ENCODE measurements around the gene BLID. TPM values are rescaled to one million over a fixed set of nuclear protein-coding genes. Genes with fewer than 3 reads are reported as not detected.

Gene BLID
- total and polyA plus RNA-seq, 2 donors from 2014 or later, result not detected

DNA sequence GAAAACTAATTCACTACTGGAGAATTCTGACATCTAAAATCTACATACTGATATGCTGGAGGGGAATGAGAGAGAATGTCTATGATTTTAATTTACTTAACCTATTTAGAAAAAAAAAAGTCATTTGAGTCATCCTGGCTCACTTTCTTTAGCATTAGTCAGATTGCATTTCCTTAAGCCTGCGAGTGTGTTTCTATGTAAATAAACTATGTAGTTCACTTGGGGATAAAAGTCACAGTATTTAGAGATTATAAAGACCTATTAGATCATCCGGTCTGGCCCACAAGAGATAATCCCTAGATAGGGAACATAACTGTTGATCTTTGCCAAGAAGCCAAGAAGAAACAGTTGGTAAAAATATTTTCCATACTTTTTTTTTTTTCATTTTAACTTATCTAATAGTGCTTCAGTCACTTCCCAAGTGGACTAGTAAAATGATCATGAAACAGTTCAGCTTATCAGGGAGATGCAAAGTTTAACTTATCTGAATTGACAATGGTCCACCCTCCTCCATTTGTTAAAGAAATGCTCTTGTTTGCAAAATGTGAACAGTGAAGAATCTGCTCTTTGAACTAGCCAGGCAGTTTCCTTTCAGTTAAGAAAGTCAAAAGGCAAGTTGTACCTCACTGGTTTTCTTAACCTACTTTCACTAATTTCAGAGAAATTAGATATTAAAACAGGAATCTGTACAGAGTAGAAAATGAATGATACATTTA is 21.2 kb upstream of the BLID start:
- peak; percentile 55 for FAIRE-seq

DNA sequence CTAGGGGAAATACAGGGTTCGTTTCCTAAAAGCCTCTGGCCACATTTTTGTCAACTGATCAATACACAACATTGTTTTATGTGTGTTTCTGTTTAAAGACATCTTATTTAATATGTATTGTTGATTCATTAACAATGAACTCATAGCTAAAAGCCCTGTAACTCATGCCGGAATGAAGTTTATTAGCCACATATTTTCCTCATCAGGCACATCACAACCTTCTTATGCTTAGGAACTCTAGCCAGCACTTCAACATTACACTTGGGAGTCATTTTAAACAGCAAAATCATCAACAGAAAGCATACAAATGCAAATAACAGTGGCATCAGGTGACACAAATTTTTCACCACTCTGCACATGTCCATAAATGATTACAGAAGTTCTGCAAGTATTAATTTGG is 15.1 kb upstream of the BLID start:
- Histone ChIP-seq H3K4me3 (ENCODE audit: low read length in 3 of 3) (no peak overlapping the region), H3K27me3 (ENCODE audit: control insufficient read depth, insufficient read depth, low read length) (no peaks in the 10 kb centered on the region), H3K4me1 (ENCODE audit: control insufficient read depth in 2 of 3, insufficient read depth in 2 of 3, low read depth in 1 of 3, low read length in 3 of 3) (no peaks in the 10 kb centered on the region), H3K36me3 (ENCODE audit: control insufficient read depth in 2 of 3, insufficient read depth in 3 of 3, low read length in 3 of 3) (no peaks in the 10 kb centered on the region), H3K9me3 (ENCODE audit: control insufficient read depth in 2 of 3, insufficient read depth in 1 of 3, low read length in 3 of 3) (no peaks in the 10 kb centered on the region), H3K9ac (ENCODE audit: low read length in 3 of 3) (no peak overlapping the region), H3K27ac (ENCODE audit: low read depth in 2 of 2, low read length in 2 of 2) (no peak overlapping the region)
- no peak for FAIRE-seq
- intact Hi-C loops (cut with DNase I), result no loop called here
- DNase-seq, result no peak
- TF ChIP-seq, protein P1, sequence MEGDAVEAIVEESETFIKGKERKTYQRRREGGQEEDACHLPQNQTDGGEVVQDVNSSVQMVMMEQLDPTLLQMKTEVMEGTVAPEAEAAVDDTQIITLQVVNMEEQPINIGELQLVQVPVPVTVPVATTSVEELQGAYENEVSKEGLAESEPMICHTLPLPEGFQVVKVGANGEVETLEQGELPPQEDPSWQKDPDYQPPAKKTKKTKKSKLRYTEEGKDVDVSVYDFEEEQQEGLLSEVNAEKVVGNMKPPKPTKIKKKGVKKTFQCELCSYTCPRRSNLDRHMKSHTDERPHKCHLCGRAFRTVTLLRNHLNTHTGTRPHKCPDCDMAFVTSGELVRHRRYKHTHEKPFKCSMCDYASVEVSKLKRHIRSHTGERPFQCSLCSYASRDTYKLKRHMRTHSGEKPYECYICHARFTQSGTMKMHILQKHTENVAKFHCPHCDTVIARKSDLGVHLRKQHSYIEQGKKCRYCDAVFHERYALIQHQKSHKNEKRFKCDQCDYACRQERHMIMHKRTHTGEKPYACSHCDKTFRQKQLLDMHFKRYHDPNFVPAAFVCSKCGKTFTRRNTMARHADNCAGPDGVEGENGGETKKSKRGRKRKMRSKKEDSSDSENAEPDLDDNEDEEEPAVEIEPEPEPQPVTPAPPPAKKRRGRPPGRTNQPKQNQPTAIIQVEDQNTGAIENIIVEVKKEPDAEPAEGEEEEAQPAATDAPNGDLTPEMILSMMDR (IDR thresholded peaks at IDR 0.05; ENCODE audit: borderline replicate concordance, extremely low read depth, insufficient read depth), result no peak

More for the DNA sequence above, 21.2 kb upstream of the BLID start:
- Histone ChIP-seq H3K36me3 (ENCODE audit: control insufficient read depth in 2 of 3, insufficient read depth in 3 of 3, low read length in 3 of 3) (no peaks in the 10 kb centered on the region), H3K9ac (ENCODE audit: low read length in 3 of 3) (no peak overlapping the region), H3K27me3 (ENCODE audit: control insufficient read depth, insufficient read depth, low read length) (no peaks in the 10 kb centered on the region), H3K27ac (ENCODE audit: low read depth in 2 of 2, low read length in 2 of 2) (no peak overlapping the region), H3K4me3 (ENCODE audit: low read length in 3 of 3) (no peak overlapping the region), H3K4me1 (ENCODE audit: control insufficient read depth in 2 of 3, insufficient read depth in 2 of 3, low read depth in 1 of 3, low read length in 3 of 3) (no peaks in the 10 kb centered on the region), H3K9me3 (ENCODE audit: control insufficient read depth in 2 of 3, insufficient read depth in 1 of 3, low read length in 3 of 3) (no peaks in the 10 kb centered on the region)
- DNase-seq, result no peak
- TF ChIP-seq, protein P1 (IDR thresholded peaks at IDR 0.05; ENCODE audit: borderline replicate concordance, extremely low read depth, insufficient read depth), result no peak
- intact Hi-C loops (cut with DNase I), result no loop called here

DNA sequence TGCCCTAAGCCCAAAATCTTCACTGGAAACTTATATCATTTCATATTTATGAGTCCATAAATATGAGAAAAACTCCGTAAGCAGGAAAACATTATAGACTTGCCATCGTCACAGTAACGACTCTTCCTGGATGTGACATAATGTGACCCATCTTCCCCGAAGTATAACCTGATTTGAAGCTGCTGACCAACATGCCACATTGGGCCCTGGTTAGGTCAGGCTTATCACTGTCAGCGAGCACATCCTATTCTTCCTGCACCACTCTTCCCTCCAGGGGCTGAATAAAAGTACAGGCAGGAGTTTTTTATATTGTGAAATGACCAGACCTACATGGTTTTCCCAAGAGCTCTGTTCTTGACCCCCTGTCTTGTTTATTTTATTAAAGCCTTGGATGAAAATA is 12.1 kb upstream of the BLID start:
- TF ChIP-seq, protein P1 (IDR thresholded peaks at IDR 0.05; ENCODE audit: borderline replicate concordance, extremely low read depth, insufficient read depth), result no peak
- Histone ChIP-seq H3K27me3 (ENCODE audit: control insufficient read depth, insufficient read depth, low read length) (no peaks in the 10 kb centered on the region), H3K4me1 (ENCODE audit: control insufficient read depth in 2 of 3, insufficient read depth in 2 of 3, low read depth in 1 of 3, low read length in 3 of 3) (no peaks in the 10 kb centered on the region), H3K9me3 (ENCODE audit: control insufficient read depth in 2 of 3, insufficient read depth in 1 of 3, low read length in 3 of 3) (no peaks in the 10 kb centered on the region), H3K9ac (ENCODE audit: low read length in 3 of 3) (no peak overlapping the region), H3K36me3 (ENCODE audit: control insufficient read depth in 2 of 3, insufficient read depth in 3 of 3, low read length in 3 of 3) (no peaks in the 10 kb centered on the region), H3K27ac (ENCODE audit: low read depth in 2 of 2, low read length in 2 of 2) (no peak overlapping the region), H3K4me3 (ENCODE audit: low read length in 3 of 3) (no peak overlapping the region)
- no peak for FAIRE-seq
- intact Hi-C loops (cut with DNase I), result no loop called here
- no peak for DNase-seq

DNA sequence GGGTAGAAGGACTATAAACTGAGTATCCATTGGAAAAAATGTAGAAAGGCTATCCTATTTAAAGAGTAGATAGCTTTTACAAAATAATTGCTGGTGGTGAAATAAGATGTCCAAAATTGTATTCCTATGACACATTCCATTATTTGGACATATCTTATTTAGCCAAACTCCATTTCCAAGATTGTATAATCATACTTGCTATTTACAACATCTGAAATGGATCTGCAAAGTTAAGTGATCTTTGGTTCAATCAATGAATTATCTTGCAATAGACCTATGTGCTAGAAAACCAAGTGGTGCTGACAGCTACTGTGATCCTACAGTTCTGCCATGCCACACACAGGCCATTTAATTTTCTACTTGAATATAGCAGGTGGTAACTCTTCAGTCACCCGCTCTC is 11.0 kb upstream of the BLID start:
- H3K36me3 ChIP-seq (ENCODE audit: control insufficient read depth in 2 of 3, insufficient read depth in 3 of 3, low read length in 3 of 3), result no peaks in the 10 kb centered on the region
- intact Hi-C loops (cut with DNase I), result no loop called here
- no peak for FAIRE-seq
- H3K27me3 ChIP-seq (ENCODE audit: control insufficient read depth, insufficient read depth, low read length), result no peaks in the 10 kb centered on the region
- H3K9ac ChIP-seq (ENCODE audit: low read length in 3 of 3), result no peak overlapping the region
- TF ChIP-seq, protein P1 (IDR thresholded peaks at IDR 0.05; ENCODE audit: borderline replicate concordance, extremely low read depth, insufficient read depth), result no peak
- no peaks in the 10 kb centered on the region for H3K9me3 ChIP-seq (ENCODE audit: control insufficient read depth in 2 of 3, insufficient read depth in 1 of 3, low read length in 3 of 3)
- no peak for DNase-seq
- no peaks in the 10 kb centered on the region for H3K4me1 ChIP-seq (ENCODE audit: control insufficient read depth in 2 of 3, insufficient read depth in 2 of 3, low read depth in 1 of 3, low read length in 3 of 3)
- no peak overlapping the region for H3K27ac ChIP-seq (ENCODE audit: low read depth in 2 of 2, low read length in 2 of 2)
- no peak overlapping the region for H3K4me3 ChIP-seq (ENCODE audit: low read length in 3 of 3)

All from kidney (tissue), 14 donors.